Measurements from ENCODE around the gene THSD7A. TPM values are rescaled to one million over a fixed set of nuclear protein-coding genes. Genes with fewer than 3 reads are reported as not detected.

Gene THSD7A
- total RNA-seq, 1 experiment from 2014 or later: under 0.01 TPM

- no peak for DNase-seq (ENCODE audit: low read depth)
Measured at GRCh38 chr7:11513460-11513859, 318.5 kb downstream of the THSD7A start.

DNA sequence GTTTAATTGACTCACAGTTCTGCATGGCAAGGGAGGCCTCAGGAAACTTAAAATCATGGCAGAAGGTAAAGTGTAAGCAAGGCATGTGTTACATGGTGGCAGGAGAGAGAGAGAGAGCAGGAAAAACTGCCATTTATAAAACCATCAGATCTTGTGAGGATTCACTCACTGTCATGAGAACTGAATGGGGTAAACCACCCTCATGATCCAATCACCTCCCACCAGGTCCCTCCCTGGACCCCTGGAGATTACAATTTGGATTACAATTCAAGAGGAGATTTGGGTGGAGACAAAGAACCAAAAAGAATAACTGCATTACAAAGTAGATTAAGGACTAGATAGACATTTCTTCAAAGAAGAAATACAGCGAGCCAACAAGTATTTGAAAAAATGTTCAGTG, 324.1 kb downstream of the THSD7A start:
- DNase-seq (ENCODE audit: low read depth): no peak

GRCh38 chr7:11506417-11506816, 325.6 kb downstream of the THSD7A start:
- DNase-seq (ENCODE audit: low read depth): no peak

GRCh38 chr7:11505471-11505985, 326.5 kb downstream of the THSD7A start:
- DNase-seq (ENCODE audit: low read depth): no peak

DNA sequence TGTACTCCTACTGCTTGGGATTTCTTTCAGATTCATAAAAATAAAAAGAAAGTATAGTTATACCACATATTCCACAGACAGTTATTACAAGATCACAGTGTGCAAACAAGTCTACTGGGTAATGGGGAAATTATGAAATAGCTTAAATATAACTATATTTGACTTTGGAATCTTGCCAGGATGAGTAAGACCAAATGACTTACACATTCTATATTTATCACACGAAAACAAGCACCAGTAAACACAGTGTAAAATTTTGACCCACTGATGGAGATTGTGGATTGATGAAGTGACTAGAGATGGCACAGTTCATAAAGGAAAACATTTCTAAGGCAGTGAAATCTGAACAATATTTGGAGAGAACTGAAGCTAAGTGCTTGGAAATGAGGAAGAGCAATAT, 339.7 kb downstream of the THSD7A start:
- DNase-seq (ENCODE audit: low read depth): no peak

GRCh38 chr7:11491811-11492210, 340.2 kb downstream of the THSD7A start:
- no peak for DNase-seq (ENCODE audit: low read depth)

GRCh38 chr7:11489280-11489679, 342.7 kb downstream of the THSD7A start:
- DNase-seq (ENCODE audit: low read depth): no peak

DNA sequence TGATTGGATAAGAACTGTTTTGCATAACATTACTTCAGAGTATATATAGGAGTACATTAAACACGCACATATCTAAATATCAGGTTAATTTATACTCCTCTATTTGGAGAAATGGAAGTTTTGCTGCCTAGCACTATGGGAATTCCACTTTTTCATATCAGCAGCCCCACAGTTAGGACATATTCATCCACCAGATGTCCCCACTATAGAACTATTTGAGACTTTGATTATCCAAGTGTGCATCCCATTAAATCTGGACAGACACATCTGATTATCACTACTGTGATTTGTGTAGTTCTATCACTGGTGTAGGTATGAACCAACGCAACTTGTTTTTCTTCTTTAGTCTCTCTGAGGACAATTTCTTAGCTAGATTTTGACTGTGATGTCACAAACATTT, 345.7 kb downstream of the THSD7A start:
- DNase-seq (ENCODE audit: low read depth): no peak

DNA sequence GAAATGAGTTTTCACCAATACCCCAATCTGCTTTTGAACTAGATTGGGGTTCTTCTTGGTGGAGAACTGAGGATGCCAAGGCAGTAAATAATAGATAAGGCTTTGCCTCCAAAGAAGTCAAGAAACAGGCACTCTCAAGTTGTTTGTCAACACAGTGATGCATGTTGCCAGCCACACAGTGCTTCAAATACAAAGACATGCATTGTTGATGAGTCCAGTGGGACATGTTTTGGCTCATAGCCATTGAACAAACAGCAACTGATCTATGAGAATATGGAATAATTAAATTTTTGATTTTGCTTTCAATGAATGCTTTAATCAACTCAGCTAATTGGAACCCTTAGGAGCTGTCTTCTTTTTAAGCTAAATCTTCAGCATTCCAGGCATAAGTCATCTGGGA, 346.4 kb downstream of the THSD7A start:
- DNase-seq (ENCODE audit: low read depth): peak; percentile 6

GRCh38 chr7:11480143-11480542, 351.9 kb downstream of the THSD7A start:
- DNase-seq (ENCODE audit: low read depth): no peak

DNA sequence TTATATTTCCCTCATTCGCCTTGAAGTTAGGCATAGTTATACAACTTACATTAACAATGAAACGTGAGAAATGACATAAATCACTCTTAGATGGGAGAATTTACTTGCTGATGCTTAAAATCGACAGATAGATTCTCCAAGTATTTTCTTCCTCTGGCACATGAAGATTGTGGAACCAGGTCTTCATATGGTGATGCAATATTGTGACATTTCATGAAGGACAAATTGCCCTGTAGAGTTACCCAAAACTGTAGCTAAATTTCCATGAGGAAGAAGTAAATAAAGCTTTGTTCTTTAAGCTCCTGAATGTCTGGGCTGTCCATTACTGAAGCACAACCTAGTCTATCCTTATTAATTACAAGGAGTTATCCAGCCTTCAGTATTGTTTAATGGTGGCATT, 353.1 kb downstream of the THSD7A start:
- DNase-seq (ENCODE audit: low read depth): no peak

GRCh38 chr7:11478426-11478825, 353.6 kb downstream of the THSD7A start:
- DNase-seq (ENCODE audit: low read depth): no peak

DNA sequence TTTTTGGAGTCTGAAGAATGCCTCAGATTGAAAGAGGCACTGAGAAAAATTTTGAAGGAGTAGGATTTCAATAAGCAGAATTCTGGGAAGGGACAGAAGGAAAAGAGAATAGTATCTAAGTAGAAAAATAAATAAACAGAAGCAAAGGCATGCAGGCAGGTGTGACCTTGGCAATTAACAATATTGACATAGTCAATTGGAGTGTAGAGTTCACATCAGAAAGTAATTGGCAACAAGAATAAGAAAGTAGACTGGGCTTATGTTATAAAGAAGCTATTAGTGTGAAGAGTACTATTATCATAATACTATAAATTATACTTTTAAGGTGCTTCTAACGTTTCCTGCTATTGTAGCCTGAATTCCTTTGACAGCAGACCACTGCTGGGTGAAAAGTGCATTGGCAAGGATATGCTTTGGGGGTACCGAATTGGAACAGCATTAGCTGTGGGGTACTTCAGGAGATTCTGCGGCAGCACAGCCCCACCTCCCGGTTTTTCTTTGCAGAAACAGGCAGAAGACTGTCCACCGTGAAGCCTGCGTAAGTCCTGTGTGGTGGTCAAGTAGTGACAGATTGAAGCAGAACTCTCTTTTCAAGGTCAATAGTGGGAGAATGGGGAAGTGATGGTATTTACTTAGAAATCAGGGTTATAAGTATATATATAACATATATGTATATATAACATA, 357.0 kb downstream of the THSD7A start:
- no peak for DNase-seq (ENCODE audit: low read depth)

GRCh38 chr7:11473807-11474424, 358.1 kb downstream of the THSD7A start:
- no peak for DNase-seq (ENCODE audit: low read depth)

DNA sequence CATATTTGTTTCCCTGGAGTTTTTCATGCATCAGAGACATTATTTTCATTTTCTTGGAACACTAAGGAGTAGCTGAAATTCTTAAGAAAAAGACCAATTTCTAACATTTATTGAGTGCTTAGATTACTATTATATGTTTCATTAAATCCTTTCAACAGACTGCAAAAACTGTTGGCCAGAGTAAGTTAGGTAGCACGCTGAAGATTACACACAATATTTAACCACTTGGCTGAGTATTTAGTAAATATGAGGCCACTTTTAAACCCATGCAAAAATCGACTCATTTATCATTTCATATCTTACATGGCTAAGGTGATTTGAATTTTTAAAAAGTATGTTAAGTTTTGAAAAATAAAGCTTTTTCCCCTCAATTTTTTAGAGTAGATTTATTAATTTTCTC, 358.8 kb downstream of the THSD7A start:
- DNase-seq (ENCODE audit: low read depth): no peak

GRCh38 chr7:11472646-11473045, 359.4 kb downstream of the THSD7A start:
- no peak for DNase-seq (ENCODE audit: low read depth)

- no peak for DNase-seq (ENCODE audit: low read depth)
Measured at GRCh38 chr7:11471255-11471654, 360.7 kb downstream of the THSD7A start.

DNA sequence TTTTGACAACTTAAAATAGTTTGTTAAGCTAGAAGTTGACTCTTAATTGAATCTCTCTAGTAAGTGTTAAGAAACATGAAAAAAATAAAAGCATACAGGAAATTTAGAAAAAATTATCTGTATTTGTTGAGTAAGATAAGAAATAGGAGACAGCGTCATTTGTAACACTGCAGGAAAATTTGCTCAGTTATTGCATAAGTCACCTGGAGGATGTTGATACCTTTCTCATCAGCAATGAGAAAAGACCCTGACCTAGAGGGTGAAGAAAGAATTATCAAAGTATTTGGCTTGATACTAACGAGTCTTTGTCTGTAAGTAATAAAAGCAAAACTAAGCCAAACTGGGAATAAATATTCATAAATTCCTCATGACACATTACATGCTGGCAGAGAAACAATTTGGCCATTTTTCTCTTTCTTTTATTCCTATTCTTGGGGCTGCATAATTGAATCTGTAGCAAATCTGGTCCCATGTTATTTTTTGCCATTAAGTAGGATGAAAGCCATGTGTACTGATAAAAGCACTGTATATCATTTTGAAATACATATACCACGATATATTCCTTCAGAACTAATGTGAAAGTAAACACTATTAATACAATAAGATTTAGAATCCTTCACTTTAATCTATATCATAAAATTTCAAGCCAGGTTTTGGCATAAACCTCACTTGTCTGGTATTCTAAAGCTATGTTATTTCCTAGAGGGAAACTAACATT, 362.8 kb downstream of the THSD7A start:
- no peak for DNase-seq (ENCODE audit: low read depth)

- DNase-seq (ENCODE audit: low read depth): no peak
Measured at GRCh38 chr7:11466517-11467105, 365.4 kb downstream of the THSD7A start.

DNA sequence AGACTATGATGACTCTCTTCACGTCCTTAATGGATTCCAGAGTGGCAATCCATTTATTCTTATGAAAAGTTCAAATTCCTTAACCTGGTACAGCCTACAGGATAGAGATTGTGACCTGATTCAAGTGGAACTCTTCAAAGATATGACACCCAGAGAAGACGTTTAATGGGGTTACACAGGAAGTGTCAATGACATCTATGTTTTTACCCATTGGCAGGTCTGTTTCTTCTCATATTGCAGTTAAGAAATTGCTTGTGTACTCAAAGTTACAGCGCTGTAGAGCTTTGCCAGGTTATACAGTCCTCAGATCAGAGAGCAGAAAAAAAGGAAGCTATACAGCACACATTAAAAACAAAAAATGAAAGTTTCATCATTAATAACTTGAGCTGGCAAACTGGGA, 367.4 kb downstream of the THSD7A start:
- DNase-seq (ENCODE audit: low read depth): no peak

- DNase-seq (ENCODE audit: low read depth): no peak
Measured at GRCh38 chr7:11461946-11462345, 370.1 kb downstream of the THSD7A start.

GRCh38 chr7:11458736-11459483, 373.1 kb downstream of the THSD7A start:
- peak; percentile 51 for DNase-seq (ENCODE audit: low read depth)
